HepG2 (cell line): ENCODE results near the gene CCDC97. TPM values are rescaled to one million over a fixed set of nuclear protein-coding genes. Genes with fewer than 3 reads are reported as not detected.

Source experiments
- FOXK2 ChIP-seq: fragments of 450-650 bp; IDR thresholded peaks from 2 replicates; pipeline ENCODE4 v1.6.1; 2016
- JUNB ChIP-seq: sonication (generic); formaldehyde crosslinking; IDR thresholded peaks from 2 replicates; pipeline ENCODE4 v1.8.0; 2022; ENCODE audit warnings: missing genetic modification reagents, mild to moderate bottlenecking, borderline replicate concordance
- KAT7 ChIP-seq: IDR thresholded peaks from 2 replicates; pipeline ENCODE4 v1.6.1; 2018; ENCODE audit warnings: borderline replicate concordance, missing compliant biosample characterization
- MIER2 ChIP-seq: IDR thresholded peaks from 2 replicates; pipeline ENCODE4 v1.6.1; 2016; ENCODE audit warnings: missing biosample characterization, missing genetic modification reagents
- NAIF1 ChIP-seq: sonication (generic); formaldehyde crosslinking; IDR thresholded peaks from 2 replicates; pipeline ENCODE4 v1.5.0; 2020; ENCODE audit warnings: mild to moderate bottlenecking, missing genetic modification reagents, borderline replicate concordance
- RARA ChIP-seq: IDR thresholded peaks from 2 replicates; pipeline ENCODE4 v1.6.1; 2016; ENCODE audit warnings: missing genetic modification reagents, missing compliant biosample characterization
- RBFOX2 ChIP-seq: fragments of 200-400 bp; formaldehyde crosslinking; IDR thresholded peaks from 2 replicates; pipeline ENCODE4 v1.6.1; 2017; ENCODE audit warnings: low read depth, mild to moderate bottlenecking, low read length
- RFXAP ChIP-seq: sonication (generic); formaldehyde crosslinking; IDR thresholded peaks from 2 replicates; pipeline ENCODE4 v1.4.0; 2020; ENCODE audit warnings: missing genetic modification reagents, borderline replicate concordance
- SALL1 ChIP-seq: sonication (generic); formaldehyde crosslinking; IDR thresholded peaks from 2 replicates; pipeline ENCODE4 v1.8.0; 2022; ENCODE audit warnings: mild to moderate bottlenecking, missing genetic modification reagents
- WIZ ChIP-seq: sonication (generic); formaldehyde crosslinking; IDR thresholded peaks from 2 replicates; pipeline ENCODE4 v1.5.1; 2020; ENCODE audit warnings: mild to moderate bottlenecking, missing genetic modification reagents
- ZFP41 ChIP-seq: sonication (generic); formaldehyde crosslinking; IDR thresholded peaks from 2 replicates; pipeline ENCODE4 v1.4.0; 2020; ENCODE audit warnings: mild to moderate bottlenecking, missing genetic modification reagents, borderline replicate concordance
- ZNF282 ChIP-seq: fragments of 450-650 bp; IDR thresholded peaks from 2 replicates; pipeline ENCODE4 v1.6.1; 2018; ENCODE audit not compliant: partially characterized antibody
- ZNF367 ChIP-seq: sonication (generic); formaldehyde crosslinking; IDR thresholded peaks from 2 replicates; pipeline ENCODE4 v1.4.0; 2020; ENCODE audit warnings: missing genetic modification reagents, borderline replicate concordance
- ZNF382 ChIP-seq: sonication (generic); formaldehyde crosslinking; IDR thresholded peaks from 2 replicates; pipeline ENCODE4 v1.5.0; 2020; ENCODE audit warnings: missing genetic modification reagents, mild to moderate bottlenecking, borderline replicate concordance
- ZNF484 ChIP-seq: sonication (generic); formaldehyde crosslinking; IDR thresholded peaks from 2 replicates; pipeline ENCODE4 v1.5.1; 2020; ENCODE audit warnings: mild to moderate bottlenecking, low read depth, missing genetic modification reagents, borderline replicate concordance
- ZNF598 ChIP-seq: sonication (generic); formaldehyde crosslinking; IDR thresholded peaks from 2 replicates; pipeline ENCODE4 v1.5.1; 2020; ENCODE audit warnings: mild to moderate bottlenecking, missing genetic modification reagents, borderline replicate concordance
- ZNF879 ChIP-seq: sonication (generic); formaldehyde crosslinking; IDR thresholded peaks from 2 replicates; pipeline ENCODE4 v1.8.1; 2023; ENCODE audit warnings: missing genetic modification reagents
- ZSCAN12 ChIP-seq: sonication (generic); formaldehyde crosslinking; IDR thresholded peaks from 2 replicates; pipeline ENCODE4 v1.9.0; 2021; ENCODE audit warnings: mild to moderate bottlenecking, missing genetic modification reagents
- polyA plus RNA-seq, 8 experiments: library from polyadenylated mRNA; depleted of rRNA in 3 of 8; stranded (reverse) in 7 of 8; unstranded in 1 of 8; fragments of >200 nt; fragmentation: Illumina TruSeq in 4 of 8; extraction: Trizol in 4 of 8; gene quantifications; 2 replicates each; pipeline versions ENCODE4 v1.2.1 to v1.2.3, GENCODE V29; 2011 to 2016; ENCODE audit warnings: low read depth in 4 of 8, missing spikeins in 1 of 8, mixed read lengths in 1 of 8; ENCODE audit not compliant: insufficient read depth in 1 of 8
- total RNA-seq, 5 experiments: library from RNA; depleted of rRNA; stranded (reverse); fragments of >200 nt; fragmentation: Illumina TruSeq; extraction: Trizol; gene quantifications; 2 replicates each; pipeline ENCODE4 v1.2.3, GENCODE V29; 2016; ENCODE audit warnings: low read depth in 1 of 5
- TF ChIP-seq, protein P1 (sequence below): sonication (generic); formaldehyde crosslinking; IDR thresholded peaks from 2 replicates; pipeline ENCODE4 v1.8.1; 2023; ENCODE audit warnings: mild to moderate bottlenecking, missing genetic modification reagents
- TF ChIP-seq, protein P2 (sequence below): IDR thresholded peaks from 2 replicates; pipeline ENCODE4 v1.6.1; 2016; ENCODE audit warnings: low read depth, control low read depth
- TF ChIP-seq, protein P3 (sequence below): sonication (generic); formaldehyde crosslinking; conservative IDR thresholded peaks from 2 replicates; pipeline ENCODE4 v1.8.0; 2022; ENCODE audit warnings: mild to moderate bottlenecking, moderate library complexity, missing genetic modification reagents
- TF ChIP-seq, protein P4 (sequence below): sonication (generic); formaldehyde crosslinking; IDR thresholded peaks from 2 replicates; pipeline ENCODE4 v1.5.1; 2020; ENCODE audit warnings: mild to moderate bottlenecking, missing genetic modification reagents, moderate library complexity
- TF ChIP-seq, protein P5 (sequence below): sonication (generic); formaldehyde crosslinking; IDR thresholded peaks from 2 replicates; pipeline ENCODE4 v1.8.0; 2022; ENCODE audit warnings: missing genetic modification reagents, low read depth, mild to moderate bottlenecking, borderline replicate concordance

Gene CCDC97
- total and polyA plus RNA-seq, 2 of the 13 experiments (the other 11 are each of a cell fraction or from before 2014, with no cell fraction given): 6.2 to 7.3 TPM

DNA sequence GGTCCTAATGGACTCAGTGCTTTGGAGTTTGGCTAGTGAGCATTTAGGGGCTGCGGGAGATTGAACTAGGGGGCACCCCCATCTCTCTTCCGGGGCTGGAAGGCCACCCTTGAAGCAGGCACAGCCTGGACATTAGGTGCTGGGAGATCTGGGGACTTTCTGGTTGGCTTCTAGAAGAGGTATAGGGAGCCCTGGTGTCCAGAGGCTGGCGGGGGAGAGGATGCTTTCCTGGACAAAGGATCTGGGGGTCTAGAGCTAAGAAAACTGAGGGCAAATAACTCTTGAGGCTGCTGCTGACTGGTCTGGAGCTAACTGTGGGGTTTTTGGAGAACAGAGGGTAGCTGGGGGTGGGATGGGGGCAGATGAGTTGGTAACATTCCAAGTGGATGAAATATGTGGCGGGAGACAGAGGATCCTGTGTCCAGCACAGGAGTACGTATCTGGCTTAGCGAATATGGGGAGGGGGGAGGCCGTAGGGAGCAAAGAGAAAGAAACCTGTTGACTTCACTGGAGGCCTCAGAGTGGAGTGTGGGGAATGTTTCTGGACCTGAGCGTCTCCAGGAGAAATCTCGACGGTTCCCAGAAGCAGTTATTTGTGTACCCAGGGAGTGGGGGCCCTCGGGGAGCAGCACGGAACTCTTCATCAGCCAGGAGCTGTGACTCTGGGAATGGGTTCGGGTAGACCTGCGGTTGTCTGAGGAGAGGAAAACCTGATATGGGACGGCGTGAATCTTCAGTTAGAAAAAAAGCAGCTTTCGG, 44.4 kb upstream of the CCDC97 start (continued):
- TF ChIP-seq ZNF367 (CRISPR knock-in tag) (no peak), ZNF598 (CRISPR knock-in tag) (no peak), RFXAP (CRISPR knock-in tag) (no peak), JUNB (CRISPR knock-in tag) (no peak), ZSCAN12 (CRISPR knock-in tag) (no peak), ZNF282 (no peak), WIZ (CRISPR knock-in tag) (0 out of 2 replicates have a peak, but pooled peaks have one; percentile 59), RARA (CRISPR knock-in tag) (no peak), NAIF1 (no peak), SALL1 (CRISPR knock-in tag) (no peak; the same call in 1 of the 2 replicates), ZNF879 (CRISPR knock-in tag) (no peak), FOXK2 (no peak), ZNF484 (no peak), MIER2 (no peak), ZNF382 (no peak), RBFOX2 (no peak), KAT7 (CRISPR knock-in tag) (peak; percentile 60; the same call in 1 of the 2 replicates), ZFP41 (0 out of 2 replicates have a peak, but pooled peaks have one; percentile 34)
- TF ChIP-seq, protein P1, sequence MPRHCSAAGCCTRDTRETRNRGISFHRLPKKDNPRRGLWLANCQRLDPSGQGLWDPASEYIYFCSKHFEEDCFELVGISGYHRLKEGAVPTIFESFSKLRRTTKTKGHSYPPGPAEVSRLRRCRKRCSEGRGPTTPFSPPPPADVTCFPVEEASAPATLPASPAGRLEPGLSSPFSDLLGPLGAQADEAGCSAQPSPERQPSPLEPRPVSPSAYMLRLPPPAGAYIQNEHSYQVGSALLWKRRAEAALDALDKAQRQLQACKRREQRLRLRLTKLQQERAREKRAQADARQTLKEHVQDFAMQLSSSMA (CRISPR knock-in tag): 0 out of 2 replicates have a peak, but pooled peaks have one; percentile 24
- TF ChIP-seq, protein P2, sequence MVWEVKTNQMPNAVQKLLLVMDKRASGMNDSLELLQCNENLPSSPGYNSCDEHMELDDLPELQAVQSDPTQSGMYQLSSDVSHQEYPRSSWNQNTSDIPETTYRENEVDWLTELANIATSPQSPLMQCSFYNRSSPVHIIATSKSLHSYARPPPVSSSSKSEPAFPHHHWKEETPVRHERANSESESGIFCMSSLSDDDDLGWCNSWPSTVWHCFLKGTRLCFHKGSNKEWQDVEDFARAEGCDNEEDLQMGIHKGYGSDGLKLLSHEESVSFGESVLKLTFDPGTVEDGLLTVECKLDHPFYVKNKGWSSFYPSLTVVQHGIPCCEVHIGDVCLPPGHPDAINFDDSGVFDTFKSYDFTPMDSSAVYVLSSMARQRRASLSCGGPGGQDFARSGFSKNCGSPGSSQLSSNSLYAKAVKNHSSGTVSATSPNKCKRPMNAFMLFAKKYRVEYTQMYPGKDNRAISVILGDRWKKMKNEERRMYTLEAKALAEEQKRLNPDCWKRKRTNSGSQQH (CRISPR knock-in tag): no peak
- TF ChIP-seq, protein P3, sequence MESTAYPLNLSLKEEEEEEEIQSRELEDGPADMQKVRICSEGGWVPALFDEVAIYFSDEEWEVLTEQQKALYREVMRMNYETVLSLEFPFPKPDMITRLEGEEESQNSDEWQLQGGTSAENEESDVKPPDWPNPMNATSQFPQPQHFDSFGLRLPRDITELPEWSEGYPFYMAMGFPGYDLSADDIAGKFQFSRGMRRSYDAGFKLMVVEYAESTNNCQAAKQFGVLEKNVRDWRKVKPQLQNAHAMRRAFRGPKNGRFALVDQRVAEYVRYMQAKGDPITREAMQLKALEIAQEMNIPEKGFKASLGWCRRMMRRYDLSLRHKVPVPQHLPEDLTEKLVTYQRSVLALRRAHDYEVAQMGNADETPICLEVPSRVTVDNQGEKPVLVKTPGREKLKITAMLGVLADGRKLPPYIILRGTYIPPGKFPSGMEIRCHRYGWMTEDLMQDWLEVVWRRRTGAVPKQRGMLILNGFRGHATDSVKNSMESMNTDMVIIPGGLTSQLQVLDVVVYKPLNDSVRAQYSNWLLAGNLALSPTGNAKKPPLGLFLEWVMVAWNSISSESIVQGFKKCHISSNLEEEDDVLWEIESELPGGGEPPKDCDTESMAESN (CRISPR knock-in tag): no peak
- TF ChIP-seq, protein P4, sequence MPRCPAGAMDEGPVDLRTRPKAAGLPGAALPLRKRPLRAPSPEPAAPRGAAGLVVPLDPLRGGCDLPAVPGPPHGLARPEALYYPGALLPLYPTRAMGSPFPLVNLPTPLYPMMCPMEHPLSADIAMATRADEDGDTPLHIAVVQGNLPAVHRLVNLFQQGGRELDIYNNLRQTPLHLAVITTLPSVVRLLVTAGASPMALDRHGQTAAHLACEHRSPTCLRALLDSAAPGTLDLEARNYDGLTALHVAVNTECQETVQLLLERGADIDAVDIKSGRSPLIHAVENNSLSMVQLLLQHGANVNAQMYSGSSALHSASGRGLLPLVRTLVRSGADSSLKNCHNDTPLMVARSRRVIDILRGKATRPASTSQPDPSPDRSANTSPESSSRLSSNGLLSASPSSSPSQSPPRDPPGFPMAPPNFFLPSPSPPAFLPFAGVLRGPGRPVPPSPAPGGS (CRISPR knock-in tag): no peak
- TF ChIP-seq, protein P5, sequence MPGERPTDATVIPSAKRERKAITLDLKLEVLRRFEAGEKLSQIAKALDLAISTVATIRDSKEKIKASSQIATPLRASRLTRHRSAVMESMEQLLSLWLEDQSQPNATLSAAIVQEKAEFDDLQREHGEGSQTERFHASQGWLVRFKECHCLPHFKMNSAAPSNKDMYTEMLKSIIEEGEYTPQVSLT: peak; percentile 39; the same call in 1 of the 2 replicates
